CD4-positive, alpha-beta T cell treated with Interleukin-1 beta for 1 hour (primary cell): ENCODE results near the gene NUP188.

Experiments
- DNase-seq, 2 donors: peaks; one replicate each; pipeline ENCODE4 v3.0.0-alpha.2; 2020 to 2022

NUP188 gene

GRCh38 chr9:128947527-128948301 lies at the start of gene NUP188, which contains the start of gene DOLK:
Gene NUP188, plus strand, starts transcription at chr9:128947699. Its CDS starts 21 bp downstream, at chr9:128947720.
Gene DOLK, minus strand, starts transcription at chr9:128947603. Its CDS starts 300 bp downstream, at chr9:128947303.
- DNase-seq, result peak; percentile 95 to 98

- no peak for DNase-seq
Measured at GRCh38 chr9:128898382-128898781, 49.1 kb upstream of the NUP188 start.

GRCh38 chr9:128898845-128899565 lies 48.5 kb upstream of the NUP188 start:
- no peak for DNase-seq

- peak in 1 of 2 donors; percentile 40 for DNase-seq
Measured at GRCh38 chr9:128899566-128900322, 47.8 kb upstream of the NUP188 start.

- DNase-seq, result no peak
Measured at GRCh38 chr9:128901379-128901778, 46.1 kb upstream of the NUP188 start.

- DNase-seq, result no peak
Measured at GRCh38 chr9:128901822-128902221, 45.7 kb upstream of the NUP188 start.

- peak; percentile 86 to 88 for DNase-seq
Measured at GRCh38 chr9:128902351-128903078, 45.0 kb upstream of the NUP188 start.

GRCh38 chr9:128903079-128903461 lies 44.4 kb upstream of the NUP188 start:
- no peak for DNase-seq

- no peak for DNase-seq
Measured at GRCh38 chr9:128903871-128904620, 43.5 kb upstream of the NUP188 start.

- no peak for DNase-seq
Measured at GRCh38 chr9:128905964-128906363, 41.5 kb upstream of the NUP188 start.

GRCh38 chr9:128906741-128907140 lies 40.8 kb upstream of the NUP188 start:
- DNase-seq, result no peak

- no peak for DNase-seq
Measured at GRCh38 chr9:128908372-128908771, 39.1 kb upstream of the NUP188 start.

- no peak for DNase-seq
Measured at GRCh38 chr9:128909859-128910258, 37.6 kb upstream of the NUP188 start.

GRCh38 chr9:128910906-128911305 lies 36.6 kb upstream of the NUP188 start:
- DNase-seq, result no peak

GRCh38 chr9:128911529-128912035 lies 35.9 kb upstream of the NUP188 start:
- no peak for DNase-seq

GRCh38 chr9:128912270-128912853 lies 35.1 kb upstream of the NUP188 start:
- no peak for DNase-seq

- DNase-seq, result no peak
Measured at GRCh38 chr9:128913048-128913900, 34.2 kb upstream of the NUP188 start.

- no peak for DNase-seq
Measured at GRCh38 chr9:128913995-128914772, 33.3 kb upstream of the NUP188 start.

- no peak for DNase-seq
Measured at GRCh38 chr9:128916204-128916603, 31.3 kb upstream of the NUP188 start.
